Measurements from ENCODE around the gene ZC3H10.

- no peak for TF ChIP-seq CTCF (IDR thresholded peaks at IDR 0.05; ENCODE audit: low read depth, low read length)
- no peak for TF ChIP-seq POLR2A (IDR thresholded peaks at IDR 0.05; ENCODE audit: extremely low read depth, insufficient read length)
- TF ChIP-seq MAX (IDR thresholded peaks at IDR 0.05; ENCODE audit: low read depth, low read length), result no peak
- TF ChIP-seq MYC (IDR thresholded peaks at IDR 0.05; ENCODE audit: low read depth, low read length), result no peak
Observed at GRCh38 chr12:56159482-56160192, 41.6 kb downstream of the ZC3H10 start.

Measured in NB4 (cell line).